Endometrial microvascular endothelial cells (primary cell): ENCODE data around the gene ZNF215. TPM values are rescaled to one million over a fixed set of nuclear protein-coding genes. Genes with fewer than 3 reads are reported as not detected.
"Not testable (repeated sequence)": the region's sequence is repeated elsewhere in the genome, so short reads cannot be mapped to it uniquely, and the experiment has no call there.

Experiments used
- in situ Hi-C: cut with HindIII; loops from 2 replicates; pipeline ENCODE4 v1.10.0; 2017; ENCODE audit warnings: low sequenced_read_pairs, low pct_unique_long_range_greater_than_20kb; ENCODE audit errors: inconsistent ontology term
- total RNA-seq: library from RNA; depleted of rRNA; stranded (reverse); fragments of >200 nt; gene quantifications from one replicate; pipeline ENCODE4 v1.2.3, GENCODE V29; 2015; ENCODE audit errors: inconsistent ontology term

Gene ZNF215
- 4.9 TPM for total RNA-seq

GRCh38 chr11:6926208-6927029 is at the start of gene ZNF215:
TSS of gene ZNF215 (plus strand) at chr11:6926426. CDS start at chr11:6932273, 5,847 bp downstream.
- in situ Hi-C loops = no loop called here

DNA sequence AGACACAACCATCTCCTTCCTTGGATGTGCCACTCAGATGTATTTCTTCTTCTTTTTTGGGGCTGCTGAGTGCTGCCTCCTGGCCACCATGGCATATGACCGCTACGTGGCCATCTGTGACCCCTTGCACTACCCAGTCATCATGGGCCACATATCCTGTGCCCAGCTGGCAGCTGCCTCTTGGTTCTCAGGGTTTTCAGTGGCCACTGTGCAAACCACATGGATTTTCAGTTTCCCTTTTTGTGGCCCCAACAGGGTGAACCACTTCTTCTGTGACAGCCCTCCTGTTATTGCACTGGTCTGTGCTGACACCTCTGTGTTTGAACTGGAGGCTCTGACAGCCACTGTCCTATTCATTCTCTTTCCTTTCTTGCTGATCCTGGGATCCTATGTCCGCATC is 49.3 kb upstream of the ZNF215 start:
- in situ Hi-C loops = no loop called here

DNA sequence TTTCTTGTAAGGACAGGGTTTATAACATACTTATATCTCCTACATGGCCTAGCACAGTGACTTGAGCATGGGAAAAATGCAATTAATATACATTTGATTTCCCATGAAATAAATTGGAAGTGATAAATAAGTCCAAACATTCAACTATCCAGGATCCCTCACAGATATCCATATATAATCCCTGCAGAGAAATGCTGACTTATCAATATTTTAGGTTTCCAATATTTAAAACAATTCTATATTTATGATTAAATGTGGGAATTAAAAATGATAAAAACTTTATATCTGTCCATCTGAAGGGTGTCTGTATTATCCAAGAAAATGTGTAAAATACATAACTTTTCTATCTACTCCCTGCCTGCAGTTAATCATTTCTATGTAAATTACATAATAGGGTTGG is 43.5 kb upstream of the ZNF215 start:
- in situ Hi-C loops = no loop called here

DNA sequence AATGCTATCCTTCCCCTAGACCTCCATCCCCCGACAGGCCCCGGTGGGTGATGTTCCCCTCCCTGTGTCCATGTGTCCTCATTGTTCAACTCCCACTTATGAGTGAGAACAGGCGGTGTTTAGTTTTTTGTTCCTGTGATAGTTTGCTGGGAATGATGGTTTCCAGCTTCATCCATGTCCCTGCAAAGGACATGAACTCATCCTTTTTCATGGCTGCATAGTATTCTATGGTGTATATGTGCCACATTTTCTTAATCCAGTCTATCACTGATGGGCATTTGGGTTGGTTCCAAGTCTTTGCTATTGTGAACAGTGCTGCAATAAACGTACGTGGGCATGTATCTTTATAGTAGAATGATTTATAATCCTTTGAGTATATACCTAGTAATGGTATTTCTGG is 38.5 kb upstream of the ZNF215 start:
- in situ Hi-C loops = not testable (repeated sequence)

DNA sequence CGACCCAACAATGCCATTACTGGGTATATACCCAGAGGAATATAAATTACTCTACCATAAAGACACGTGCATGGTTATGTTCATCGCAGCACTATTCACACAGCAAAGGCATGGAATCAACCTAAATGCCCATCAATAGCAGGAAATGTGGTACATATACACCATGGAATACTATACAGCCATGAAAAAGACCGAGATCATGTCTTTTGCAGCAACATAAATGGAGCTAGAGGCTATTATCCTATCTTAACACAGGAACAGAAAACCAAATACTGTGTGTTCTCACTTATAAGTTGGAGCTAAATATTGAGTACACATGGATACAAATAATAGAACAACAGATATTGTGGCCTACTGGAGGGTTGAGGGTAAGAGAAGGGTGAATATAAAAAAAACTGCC is 37.4 kb upstream of the ZNF215 start:
- in situ Hi-C loops = no loop called here

GRCh38 chr11:6889835-6890234 is 36.4 kb upstream of the ZNF215 start:
- in situ Hi-C loops = no loop called here

DNA sequence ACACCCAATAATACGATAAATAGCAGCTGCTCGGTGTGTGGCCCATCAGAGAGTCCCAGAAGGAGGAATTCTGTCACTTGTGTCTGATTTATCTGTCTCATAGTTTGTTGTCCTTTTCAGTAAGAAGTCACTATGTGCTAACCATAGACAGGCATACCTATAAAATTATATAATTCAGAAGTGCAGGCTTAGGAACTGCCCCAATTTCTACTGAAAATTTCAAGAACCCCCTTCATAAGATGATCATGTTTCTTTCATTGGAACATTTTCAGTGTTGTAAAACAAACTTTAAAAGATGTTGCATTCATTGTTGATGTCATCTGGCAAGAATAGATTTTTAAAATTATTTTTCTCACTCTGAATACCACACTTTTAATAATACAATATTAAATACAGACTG is 33.8 kb upstream of the ZNF215 start, which contains the start of gene OR2D2:
Gene OR2D2, minus strand, starts transcription at position 101 of the 400 bp plus-strand sequence. Its CDS starts 0 bp downstream, at position 101.
- in situ Hi-C loops = no loop called here

- in situ Hi-C loops = no loop called here
These were observed 32.1 kb upstream of the ZNF215 start for GRCh38 chr11:6894097-6894496.

DNA sequence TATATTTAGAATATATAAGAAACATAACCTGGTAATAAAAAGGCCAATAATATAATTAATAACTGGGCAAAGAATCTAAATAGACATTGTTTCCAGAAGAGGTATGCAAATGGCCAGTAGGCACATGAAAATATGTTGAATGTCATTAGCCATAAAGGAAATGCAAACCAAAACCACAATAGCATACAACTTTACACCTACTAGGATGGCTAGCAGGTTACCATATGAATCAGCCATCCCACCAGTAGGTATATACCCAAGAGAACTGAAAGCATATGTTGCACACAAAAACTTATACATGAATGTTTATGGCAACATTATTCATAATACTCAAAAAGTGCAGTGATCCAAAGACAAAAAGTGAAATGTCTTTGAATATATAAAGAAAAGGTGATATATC is 31.2 kb upstream of the ZNF215 start:
- in situ Hi-C loops = no loop called here

- in situ Hi-C loops = no loop called here
These were observed 27.3 kb upstream of the ZNF215 start for GRCh38 chr11:6898911-6899310.

DNA sequence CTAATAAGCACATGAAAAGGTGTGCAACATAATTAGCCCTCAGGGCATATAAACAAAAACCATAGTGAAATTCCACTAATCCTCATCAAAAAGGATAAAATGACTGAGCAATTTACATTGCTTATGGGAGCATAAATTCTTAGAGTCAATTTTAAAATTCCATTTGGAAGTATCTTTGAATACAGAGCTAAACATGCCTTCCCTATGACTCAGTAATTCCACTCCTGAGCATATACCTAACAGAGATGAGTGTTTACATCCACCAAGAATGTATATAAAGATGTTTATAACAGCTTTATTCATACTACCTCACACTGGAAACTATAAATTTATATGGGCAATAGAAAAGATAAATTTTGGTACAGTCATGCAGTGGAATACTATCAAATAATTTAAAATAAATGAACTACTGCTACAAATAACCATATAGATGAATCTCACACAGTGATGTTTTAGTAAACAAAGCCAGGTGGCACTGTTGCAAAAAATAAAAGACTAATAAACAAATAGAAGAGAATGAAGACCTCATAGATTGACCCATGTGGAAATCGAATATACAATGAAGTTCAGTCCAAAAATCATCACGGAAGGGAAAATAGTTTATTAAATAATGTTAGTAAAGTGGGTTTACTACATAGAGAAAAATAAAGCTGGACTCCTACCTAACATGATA is 25.8 kb upstream of the ZNF215 start:
- in situ Hi-C loops = no loop called here

- in situ Hi-C loops = not testable (repeated sequence)
These were observed 21.4 kb upstream of the ZNF215 start for GRCh38 chr11:6904804-6905203.

DNA sequence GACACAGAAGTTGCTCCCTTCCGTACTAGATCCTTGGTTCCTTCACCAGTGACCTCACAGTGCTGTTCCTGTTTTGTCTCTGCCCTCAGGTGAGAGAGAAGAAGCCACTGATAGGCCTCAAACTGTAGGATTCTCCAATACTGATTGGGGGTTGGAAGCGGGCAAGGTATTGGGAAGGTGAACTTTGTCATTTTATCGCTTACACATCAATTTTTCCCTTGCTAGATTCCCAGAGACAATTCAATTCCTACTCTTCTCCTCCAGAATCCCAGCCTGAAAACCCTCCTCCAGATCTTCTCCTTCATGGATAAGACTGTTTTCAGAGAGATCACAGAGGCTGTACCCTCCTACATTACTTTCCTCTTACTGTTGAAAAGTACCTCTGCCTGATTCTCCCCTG is 14.8 kb upstream of the ZNF215 start:
- in situ Hi-C loops = no loop called here

- in situ Hi-C loops = no loop called here
These were observed 14.3 kb upstream of the ZNF215 start for GRCh38 chr11:6911948-6912347.

DNA sequence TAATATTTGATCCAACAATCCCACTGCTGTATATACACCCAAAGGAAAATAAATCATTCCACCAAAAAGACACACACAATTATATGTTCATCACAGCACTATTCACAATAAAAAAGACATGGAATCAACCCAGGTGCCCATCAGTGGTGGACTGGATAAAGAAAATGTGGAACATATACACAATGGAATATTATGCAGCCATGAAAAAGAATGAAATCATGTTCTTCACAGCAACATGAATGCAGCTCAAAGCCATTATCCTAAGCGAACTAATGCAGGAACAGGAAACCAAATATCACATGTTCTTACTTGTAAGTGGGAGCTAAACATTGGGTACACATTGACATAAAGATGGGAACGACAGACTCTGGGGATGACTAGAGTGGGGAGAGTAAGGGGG is 6.5 kb upstream of the ZNF215 start:
- in situ Hi-C loops = no loop called here

DNA sequence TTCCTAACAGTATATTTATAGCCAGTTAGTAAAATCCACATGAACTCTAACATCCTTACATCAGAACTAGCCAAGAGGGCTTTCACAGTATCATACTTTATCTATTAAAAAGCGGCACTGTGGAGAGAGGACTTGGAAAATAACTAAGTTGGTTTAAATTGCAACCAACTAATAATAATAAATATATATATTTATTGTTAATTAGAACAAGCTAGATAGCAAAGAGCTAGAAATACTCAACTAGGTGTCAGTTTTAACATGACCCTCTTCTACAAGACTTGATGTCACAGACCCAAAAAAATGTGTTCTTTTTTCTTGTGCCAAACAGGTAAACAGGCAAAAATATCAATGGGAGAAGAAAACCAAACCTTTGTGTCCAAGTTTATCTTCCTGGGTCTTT is 5.5 kb upstream of the ZNF215 start, which contains the start of gene OR2D3:
Gene OR2D3, plus strand, starts transcription at position 301 of the 400 bp plus-strand sequence. Its CDS starts 0 bp downstream, at position 301.
- in situ Hi-C loops = no loop called here

DNA sequence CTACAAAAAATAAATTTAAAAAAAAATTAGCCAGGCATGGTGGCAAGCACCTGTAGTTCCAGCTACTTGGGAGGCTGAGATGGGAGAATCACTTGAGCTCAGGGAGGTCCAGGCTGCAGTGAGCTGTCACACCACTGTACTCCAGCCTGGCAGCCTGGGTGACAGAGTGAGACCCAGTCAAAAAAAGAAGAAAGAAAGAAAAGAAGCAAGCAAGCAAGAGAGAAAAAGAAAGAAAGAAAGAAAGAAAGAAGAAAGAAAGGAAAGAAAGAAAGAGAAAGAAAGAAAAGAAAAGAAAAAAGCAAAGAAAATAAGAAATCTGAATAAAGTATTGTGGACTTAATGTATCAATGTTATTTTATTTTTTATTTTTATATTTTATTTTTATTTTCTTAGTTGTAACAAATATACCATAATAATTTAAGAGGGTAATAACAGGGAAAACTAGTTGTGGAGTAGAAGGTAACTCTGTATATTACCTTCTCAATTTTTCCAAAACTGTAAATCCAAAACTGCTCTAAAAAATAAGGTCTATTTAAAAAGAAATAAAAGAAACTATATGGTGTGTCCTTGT is 1.1 kb upstream of the ZNF215 start:
- in situ Hi-C loops = no loop called here

GRCh38 chr11:6925636-6926207 is 504 bp upstream of the ZNF215 start:
- in situ Hi-C loops = no loop called here

- in situ Hi-C loops = no loop called here
These were observed 898 bp downstream of the ZNF215 start for GRCh38 chr11:6927030-6927617.
